Right kidney (tissue), 1 donor: ENCODE data around the gene DCK.
A peak's percentile ranks its signal among the peaks of the same experiment; 100 is the strongest.
"Not testable (repeated sequence)": the region's sequence is repeated elsewhere in the genome, so short reads cannot be mapped to it uniquely, and the experiment has no call there.

ENCODE experiments used
- DNase-seq: peaks from one replicate; pipeline ENCODE4 v3.0.0-alpha.2; 2016

DCK gene

GRCh38 chr4:70997546-70997945 is 4.1 kb downstream of the DCK start:
- no peak for DNase-seq

DNA sequence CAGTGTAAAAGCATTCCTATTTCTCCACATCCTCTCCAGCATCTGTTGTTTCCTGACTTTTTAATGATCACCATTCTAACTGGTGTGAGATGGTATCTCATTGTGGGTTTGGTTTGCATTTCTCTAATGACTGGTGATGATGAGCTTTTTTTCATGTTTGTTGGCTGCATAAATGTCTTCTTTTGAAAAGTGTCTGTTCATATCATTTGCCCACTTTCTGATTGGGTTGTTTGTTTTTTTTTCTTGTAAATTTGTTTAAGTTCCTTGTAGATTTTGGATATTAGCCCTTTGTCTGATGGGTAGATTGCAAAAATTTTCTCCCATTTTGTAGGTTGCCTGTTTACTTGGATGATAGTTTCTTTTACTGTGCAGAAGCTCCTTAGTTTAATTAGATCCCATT is 6.2 kb downstream of the DCK start:
- DNase-seq, result not testable (repeated sequence)

DNA sequence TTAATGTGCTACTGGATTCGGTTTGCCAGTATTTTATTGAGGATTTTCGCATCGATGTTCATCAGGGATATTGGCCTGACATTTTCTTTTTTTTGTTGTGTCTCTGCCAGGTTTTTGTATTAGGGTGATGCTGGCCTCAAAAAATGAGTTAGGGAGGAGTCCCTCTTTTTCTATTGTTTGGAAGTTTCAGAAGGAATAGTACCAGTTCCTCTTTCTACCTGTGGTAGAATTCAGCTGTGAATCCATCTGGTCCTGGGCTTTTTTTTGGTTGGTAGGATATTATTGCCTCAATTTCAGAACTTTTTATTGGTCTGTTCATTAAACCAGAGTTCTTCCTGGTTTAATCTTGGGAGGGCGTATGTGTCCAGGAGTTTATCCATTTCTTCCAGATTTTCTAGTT is 7.9 kb downstream of the DCK start:
- DNase-seq, result not testable (repeated sequence)

- DNase-seq, result peak; percentile 51
These were observed 10.9 kb downstream of the DCK start for GRCh38 chr4:71004281-71004851.

DNA sequence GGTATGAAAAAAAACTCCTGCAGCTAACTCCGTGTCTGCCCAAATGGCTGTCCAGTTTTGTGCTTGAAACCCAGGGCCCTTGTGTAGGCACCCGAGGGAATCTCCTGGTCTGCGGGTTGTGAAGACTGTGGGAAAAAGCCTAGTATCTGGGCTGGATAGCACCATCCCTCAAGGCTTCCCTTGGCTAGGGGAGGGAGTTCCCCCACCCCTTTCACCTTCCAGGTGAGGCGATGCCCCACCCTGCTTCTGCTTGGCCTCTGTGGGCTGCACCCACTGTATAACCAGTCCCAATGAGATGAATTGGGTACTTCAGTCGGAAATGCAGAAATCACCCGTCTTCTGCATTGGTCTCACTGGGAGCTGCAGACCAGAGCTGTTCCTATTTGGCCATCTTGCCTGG is 11.6 kb downstream of the DCK start:
- not testable (repeated sequence) for DNase-seq

GRCh38 chr4:71006203-71006907 is 12.9 kb downstream of the DCK start:
- no peak for DNase-seq

DNA sequence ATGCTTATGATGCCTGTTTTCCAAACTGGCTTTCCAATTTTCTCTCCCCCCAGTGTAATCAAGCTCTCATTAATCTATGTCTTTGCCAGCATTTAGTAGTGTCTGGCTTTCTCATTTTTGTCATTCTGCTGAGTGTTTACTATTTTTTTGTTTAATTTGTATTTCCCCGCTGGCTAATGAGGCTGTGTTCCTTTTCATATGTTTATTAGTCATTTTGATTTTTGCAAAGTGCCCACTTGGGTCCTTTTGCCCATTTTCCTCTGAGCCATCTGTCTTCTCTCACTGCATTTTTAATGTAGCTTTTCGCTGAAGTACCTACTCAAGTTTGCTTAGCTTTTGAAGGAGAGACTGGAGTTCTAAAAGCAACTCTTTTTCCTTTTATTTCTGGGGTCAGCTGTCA is 14.7 kb downstream of the DCK start:
- no peak for DNase-seq

DNA sequence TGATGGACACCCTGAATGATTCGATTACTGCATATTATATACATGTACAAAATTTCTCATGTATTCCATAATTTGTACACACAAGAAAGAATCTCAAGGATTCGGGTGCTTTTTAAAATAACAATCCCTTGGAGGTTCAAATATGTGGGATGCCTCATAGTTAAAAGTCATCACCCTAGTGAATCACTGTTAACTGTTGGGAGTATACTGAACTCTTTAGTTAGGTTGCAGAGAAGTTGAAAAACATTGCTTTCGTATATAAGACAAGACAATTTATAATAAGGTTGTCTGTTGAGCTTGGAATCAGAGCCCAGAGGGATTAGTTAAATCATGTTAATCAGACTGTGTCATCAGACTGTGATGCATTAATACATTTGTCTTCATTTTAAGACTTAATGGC is 15.6 kb downstream of the DCK start:
- no peak for DNase-seq

GRCh38 chr4:71009890-71010588 is 16.6 kb downstream of the DCK start:
- DNase-seq, result no peak

- no peak for DNase-seq
These were observed 18.0 kb downstream of the DCK start for GRCh38 chr4:71011451-71011850.

DNA sequence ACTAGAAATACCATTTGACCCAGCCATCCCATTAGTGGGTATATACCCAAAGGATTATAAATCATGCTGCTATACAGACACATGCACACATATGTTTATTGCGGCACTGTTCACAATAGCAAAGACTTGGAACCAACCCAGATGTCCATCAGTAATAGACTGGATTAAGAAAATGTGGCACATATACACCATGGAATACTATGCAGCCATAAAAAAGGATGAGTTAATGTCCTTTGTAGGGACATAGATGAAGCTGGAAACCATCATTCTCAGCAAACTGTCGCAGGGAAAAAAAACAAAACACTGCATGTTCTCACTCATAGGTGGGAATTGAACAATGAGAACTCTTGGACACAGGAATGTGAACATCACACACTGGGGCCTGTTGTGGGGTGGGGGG is 23.9 kb downstream of the DCK start:
- DNase-seq, result not testable (repeated sequence)

DNA sequence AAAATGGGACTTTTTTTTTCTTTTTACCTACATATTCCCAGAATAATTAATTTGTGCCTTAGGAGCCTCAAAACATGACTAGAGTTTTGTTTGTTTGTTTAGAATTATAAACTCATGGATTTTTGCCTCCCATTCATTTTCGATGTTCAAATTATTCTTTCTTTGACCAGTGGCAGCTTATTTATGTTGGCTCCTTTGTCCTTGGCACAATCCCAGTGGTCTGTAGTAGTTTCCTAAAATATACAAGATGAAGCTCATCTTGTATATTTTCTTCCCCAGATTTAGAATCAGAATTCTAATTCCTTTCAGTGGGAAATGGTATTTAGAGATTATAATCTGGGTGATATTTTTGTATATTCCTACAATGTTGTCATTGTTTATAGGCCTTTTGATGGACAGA is 27.2 kb downstream of the DCK start:
- DNase-seq, result no peak

DNA sequence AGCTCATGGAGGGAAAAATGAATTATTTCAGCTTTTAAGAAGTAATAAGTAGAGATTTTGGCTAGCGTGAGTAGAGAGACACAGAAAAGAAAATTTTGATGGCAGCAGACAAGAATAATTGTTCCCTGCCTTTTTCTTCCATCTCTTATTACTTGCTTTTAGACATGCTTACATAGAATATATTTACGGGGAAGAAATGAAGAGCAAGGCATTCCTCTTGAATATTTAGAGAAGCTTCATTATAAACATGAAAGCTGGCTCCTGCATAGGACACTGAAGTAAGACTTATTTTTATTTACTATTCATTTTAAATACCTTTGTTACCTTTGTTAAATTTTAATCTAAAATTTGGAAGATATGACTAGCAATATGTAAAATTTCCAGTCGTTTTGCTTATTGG is 32.2 kb downstream of the DCK start:
- DNase-seq, result no peak

- no peak for DNase-seq
These were observed 32.6 kb downstream of the DCK start for GRCh38 chr4:71026086-71026485.

GRCh38 chr4:71027611-71028010 is 34.2 kb downstream of the DCK start:
- no peak for DNase-seq

DNA sequence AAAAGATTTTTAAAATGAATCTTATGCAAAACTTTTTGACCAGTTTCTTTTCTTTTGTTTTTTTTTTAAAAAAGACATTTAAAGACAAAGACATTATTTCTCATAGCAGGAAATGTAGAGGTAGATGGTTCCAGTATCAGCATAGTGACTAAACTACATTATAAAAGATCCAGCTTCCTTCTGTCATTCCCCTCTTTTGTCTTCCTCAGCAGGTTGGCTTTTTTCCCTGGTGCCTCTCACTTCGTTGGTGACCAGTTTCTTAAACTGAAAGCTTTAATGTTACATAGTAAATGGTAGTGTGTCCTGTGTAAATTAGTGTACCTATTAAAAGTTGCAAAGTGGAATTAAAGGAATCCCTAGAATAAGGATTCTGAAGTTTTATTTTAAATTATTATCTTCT is 36.1 kb downstream of the DCK start:
- no peak for DNase-seq

DNA sequence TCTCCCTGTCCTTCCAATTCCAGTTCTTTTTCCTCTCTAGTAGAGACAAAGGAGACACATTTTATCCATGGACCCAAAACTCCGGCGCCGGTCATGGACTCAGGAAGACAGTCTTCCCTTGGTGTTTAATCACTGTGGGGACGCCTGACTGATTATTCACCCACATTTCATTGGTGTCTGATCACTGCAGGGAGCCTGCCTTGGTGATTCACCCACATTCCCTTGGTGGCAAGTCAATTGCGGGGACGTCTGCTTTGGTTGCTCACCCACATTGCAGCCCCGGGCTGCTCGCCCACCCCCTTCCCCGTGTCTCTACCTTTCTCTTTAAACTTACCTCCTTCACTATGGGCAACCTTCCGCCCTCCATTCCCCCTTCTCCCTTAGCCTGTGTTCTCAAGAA is 38.7 kb downstream of the DCK start:
- not testable (repeated sequence) for DNase-seq

GRCh38 chr4:71045256-71045655 is 51.8 kb downstream of the DCK start:
- no peak for DNase-seq

DNA sequence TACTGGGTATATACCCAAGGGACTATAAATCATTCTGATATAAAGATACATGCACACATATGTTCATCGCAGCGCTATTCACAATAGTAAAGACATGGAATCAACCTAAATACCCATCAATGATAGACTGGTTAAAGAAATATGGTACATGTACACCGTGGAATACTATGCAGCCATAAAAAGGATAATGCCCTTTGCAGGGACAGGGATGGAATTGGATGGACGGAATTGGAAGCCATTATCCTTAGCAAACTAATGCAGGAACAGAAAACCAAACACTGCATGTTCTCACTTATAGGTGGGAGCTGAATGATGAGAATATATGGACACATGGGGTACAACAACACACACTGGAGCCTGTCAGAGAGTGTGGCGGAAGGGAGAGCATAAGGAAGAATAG is 55.9 kb downstream of the DCK start:
- no peak for DNase-seq

GRCh38 chr4:71050809-71051208 is 57.4 kb downstream of the DCK start:
- no peak for DNase-seq

DNA sequence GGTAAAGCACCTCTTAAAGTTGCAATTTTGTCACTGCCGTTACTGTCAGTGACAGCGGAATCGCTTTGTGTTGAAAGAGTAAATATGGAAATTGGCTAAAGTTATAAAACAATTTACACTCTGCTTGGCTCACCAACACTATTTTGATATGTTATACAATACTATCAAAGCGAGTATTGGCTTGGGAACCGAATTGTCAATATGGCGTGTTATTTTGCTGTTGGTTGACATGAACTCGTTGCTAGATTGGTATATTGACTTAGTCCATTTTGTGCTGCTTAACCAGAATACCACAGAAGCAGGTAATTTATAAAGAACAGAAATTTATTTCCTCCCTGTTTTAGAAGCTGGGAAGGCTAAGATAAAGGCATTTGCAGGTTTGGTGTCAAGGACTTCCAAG is 58.6 kb downstream of the DCK start:
- no peak for DNase-seq

- no peak for DNase-seq
These were observed 59.3 kb downstream of the DCK start for GRCh38 chr4:71052716-71053115.

DNA sequence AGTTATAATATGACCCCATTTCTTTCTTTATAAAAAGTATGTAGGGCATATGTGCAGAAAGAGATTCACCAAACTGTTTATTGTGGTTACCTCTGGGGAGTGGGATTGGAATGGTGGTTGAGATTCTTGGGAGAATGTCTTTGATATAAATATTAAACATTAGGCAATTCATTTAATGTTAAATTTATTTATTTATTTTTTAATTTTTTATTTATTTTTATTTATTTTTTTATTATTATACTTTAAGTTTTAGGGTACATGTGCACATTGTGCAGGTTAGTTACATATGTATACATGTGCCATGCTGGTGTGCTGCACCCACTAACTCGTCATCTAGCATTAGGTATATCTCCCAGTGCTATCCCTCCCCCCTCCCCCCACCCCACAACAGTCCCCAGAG is 60.2 kb downstream of the DCK start:
- DNase-seq, result not testable (repeated sequence)

DNA sequence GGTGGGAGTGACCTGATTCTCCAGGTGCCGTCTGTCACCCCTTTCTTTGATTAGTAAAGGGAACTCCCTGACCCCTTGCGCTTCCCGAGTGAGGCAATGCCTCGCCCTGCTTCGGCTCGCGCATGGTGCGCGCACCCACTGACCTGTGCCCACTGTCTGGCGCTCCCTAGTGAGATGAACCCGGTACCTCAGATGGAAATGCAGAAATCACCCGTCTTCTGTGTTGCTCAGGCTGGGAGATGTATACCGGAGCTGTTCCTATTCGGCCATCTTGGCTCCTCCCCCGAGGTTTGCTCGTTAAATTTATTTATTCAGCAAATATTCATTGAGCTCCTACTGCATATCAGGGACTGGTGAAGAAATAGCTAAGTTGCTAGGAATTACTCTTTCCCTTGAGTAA is 66.1 kb downstream of the DCK start:
- DNase-seq, result not testable (repeated sequence)
